AG04449 (cell line): Measurements from ENCODE around the gene BPHL.
"Not testable (repeated sequence)": the region's sequence is repeated elsewhere in the genome, so short reads cannot be mapped to it uniquely, and the experiment has no call there.

Source experiments
- CTCF ChIA-PET: fragments of 350-600 bp; formaldehyde crosslinking; extraction: SDS; loops from one replicate; lab custom pipeline; 2021; ENCODE audit warnings: antibody characterized with exemption; lab: Yijun Ruan, JAX
- POLR2A ChIA-PET: fragments of 400-600, 350-600 bp; formaldehyde crosslinking; extraction: SDS; loops from one replicate; lab custom pipeline; 2020; ENCODE audit warnings: antibody characterized with exemption, inconsistent platforms; lab: Yijun Ruan, JAX
- DNase-seq: peaks from one replicate; pipeline ENCODE4 v3.0.0-alpha.2; 2010; ENCODE audit warnings: low read depth, low spot score
- H3K4me3 ChIP-seq: 2 replicates; pipeline ENCODE4 v1.5.1; 2011; ENCODE audit warnings: low read depth, mild to moderate bottlenecking, control low read depth, low read length
- TF ChIP-seq, protein P1 (sequence below): IDR thresholded peaks from one replicate; pipeline ENCODE4 v1.5.1; 2011; ENCODE audit warnings: mild to moderate bottlenecking, moderate library complexity, low read length, control low read depth, inconsistent platforms; ENCODE audit not compliant: insufficient read depth; ENCODE audit errors: missing control alignments

The BPHL gene

DNA sequence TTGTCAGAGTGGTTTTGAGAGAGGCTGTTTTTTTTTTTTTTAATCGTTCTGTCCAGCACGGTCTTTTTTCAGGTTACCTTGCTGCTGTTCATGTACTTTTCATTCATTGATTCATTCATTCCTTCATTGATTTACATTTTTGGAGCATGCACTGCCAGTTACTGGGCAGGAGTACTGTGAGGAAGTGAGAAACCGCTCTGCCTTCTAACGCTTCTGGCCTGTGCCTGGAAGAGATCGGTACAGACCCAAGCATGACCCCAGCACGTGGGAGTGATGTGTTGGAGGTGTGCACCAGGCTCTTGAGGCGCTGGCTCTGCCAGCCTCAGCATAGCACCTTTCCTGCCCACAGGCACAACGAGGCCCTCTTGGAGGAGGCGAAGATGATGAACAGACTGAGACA, 41.1 kb upstream of the BPHL start:
- no peak overlapping the region for H3K4me3 ChIP-seq
- no peak for DNase-seq
- ChIA-PET CTCF (no interaction called here), POLR2A (no interaction called here)
- TF ChIP-seq, protein P1, sequence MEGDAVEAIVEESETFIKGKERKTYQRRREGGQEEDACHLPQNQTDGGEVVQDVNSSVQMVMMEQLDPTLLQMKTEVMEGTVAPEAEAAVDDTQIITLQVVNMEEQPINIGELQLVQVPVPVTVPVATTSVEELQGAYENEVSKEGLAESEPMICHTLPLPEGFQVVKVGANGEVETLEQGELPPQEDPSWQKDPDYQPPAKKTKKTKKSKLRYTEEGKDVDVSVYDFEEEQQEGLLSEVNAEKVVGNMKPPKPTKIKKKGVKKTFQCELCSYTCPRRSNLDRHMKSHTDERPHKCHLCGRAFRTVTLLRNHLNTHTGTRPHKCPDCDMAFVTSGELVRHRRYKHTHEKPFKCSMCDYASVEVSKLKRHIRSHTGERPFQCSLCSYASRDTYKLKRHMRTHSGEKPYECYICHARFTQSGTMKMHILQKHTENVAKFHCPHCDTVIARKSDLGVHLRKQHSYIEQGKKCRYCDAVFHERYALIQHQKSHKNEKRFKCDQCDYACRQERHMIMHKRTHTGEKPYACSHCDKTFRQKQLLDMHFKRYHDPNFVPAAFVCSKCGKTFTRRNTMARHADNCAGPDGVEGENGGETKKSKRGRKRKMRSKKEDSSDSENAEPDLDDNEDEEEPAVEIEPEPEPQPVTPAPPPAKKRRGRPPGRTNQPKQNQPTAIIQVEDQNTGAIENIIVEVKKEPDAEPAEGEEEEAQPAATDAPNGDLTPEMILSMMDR: no peak

DNA sequence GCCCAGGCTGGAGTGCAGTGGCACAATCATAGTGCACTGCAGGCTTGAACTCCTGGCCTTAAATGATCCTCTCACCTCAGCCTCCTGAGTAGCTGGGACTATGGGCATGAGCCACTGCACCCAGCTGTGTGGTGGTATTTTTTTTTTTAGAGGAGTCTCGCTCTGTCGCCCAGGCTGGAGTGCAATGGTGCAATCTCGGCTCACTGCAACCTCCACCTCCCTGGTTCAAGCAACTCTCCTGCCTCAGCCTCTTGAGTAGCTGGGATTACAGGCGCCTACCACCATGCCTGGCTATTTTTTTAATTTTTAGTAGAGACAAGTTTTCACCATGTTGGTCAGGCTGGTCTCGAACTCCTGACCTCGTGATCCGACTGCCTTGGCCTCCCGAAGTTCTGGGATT, 39.6 kb upstream of the BPHL start:
- POLR2A ChIA-PET, DNase-seq, H3K4me3 ChIP-seq: not testable (repeated sequence)
- CTCF ChIA-PET: interaction anchor here (1.1 kb wide), 1 partner anchor 78 kb away, joined by 3 read pairs; the partner anchor contains the start of gene TUBB2A

DNA sequence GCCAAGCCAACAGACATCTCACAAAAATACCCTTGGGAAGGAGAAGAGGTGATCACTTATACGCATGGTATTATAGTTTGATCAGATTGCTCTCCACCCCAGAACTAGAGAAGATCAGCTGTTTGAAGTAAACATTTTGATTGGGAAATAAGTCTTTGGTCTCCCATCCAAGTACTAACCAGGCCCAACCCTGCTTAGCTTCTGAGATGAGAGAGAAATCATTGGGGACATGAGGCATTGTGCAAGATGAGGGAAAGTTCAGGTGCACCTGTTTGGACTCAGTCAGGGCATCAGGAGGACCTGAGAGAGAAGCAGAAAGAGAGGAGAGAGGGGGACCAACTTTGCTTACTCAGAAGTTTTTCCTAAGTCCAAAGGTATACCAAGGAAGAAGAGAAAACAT, 38.8 kb upstream of the BPHL start:
- CTCF ChIA-PET: interaction anchor here (1.1 kb wide), 1 partner anchor 77 kb away, joined by 3 read pairs; the partner anchor contains the start of gene TUBB2A

DNA sequence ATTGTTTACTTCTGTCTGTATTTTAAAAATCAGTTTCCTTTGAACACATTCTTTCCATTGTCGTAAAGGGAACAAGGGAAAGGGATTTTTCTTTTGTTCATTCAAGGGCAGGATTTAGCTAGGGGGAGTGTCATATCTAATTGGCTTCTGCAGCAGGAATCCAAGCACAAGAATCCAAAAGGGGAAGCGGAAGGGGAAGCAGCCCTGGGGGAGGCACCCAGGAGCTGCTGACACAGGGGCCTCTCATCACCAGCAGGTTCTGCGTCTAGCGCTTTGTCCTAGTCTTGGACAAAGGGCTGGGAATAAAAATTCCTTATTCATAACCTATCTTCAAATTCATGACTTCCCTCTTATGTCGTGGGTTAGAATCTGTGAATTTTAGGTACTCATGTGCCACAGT, 36.6 kb upstream of the BPHL start:
- TF ChIP-seq, protein P1: no peak
- ChIA-PET POLR2A (no interaction called here), CTCF (interaction anchor here (1.5 kb wide), 1 partner anchor 129 kb away, joined by 3 read pairs; no protein-coding TSS in a partner anchor)
- H3K4me3 ChIP-seq: no peak overlapping the region
- no peak for DNase-seq

More for the DNA sequence above, 38.8 kb upstream of the BPHL start:
- POLR2A ChIA-PET: no interaction called here
- TF ChIP-seq, protein P1: no peak
- no peak overlapping the region for H3K4me3 ChIP-seq
- DNase-seq: no peak

DNA sequence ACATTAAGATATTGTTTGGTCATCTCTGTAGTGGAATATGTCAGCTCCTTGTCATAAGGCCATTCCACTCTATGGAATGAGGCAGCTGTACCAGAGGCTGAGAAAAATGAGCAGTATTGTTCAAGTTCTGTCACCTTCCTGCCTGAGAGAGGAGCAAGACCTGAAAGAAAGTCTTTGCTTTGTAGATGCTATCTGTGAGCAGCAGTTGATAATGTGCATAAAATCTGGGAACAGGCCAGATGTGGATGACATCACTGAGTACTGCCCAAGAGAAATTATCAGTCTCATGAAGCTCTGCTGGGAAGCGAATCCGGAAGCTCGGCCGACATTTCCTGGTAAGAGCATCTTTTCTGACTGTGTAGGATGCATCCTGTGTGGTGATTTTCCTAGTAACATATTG, 33.4 kb upstream of the BPHL start:
- TF ChIP-seq, protein P1: no peak
- no peak for DNase-seq
- CTCF ChIA-PET: interaction anchor here (1.2 kb wide), 1 partner anchor 98 kb away, joined by 3 read pairs; no protein-coding TSS in a partner anchor
- no peak overlapping the region for H3K4me3 ChIP-seq
- POLR2A ChIA-PET: interaction anchor here (1.4 kb wide), 1 partner anchor 17 kb away, joined by 3 read pairs; the partner anchor contains the start of gene RIPK1

DNA sequence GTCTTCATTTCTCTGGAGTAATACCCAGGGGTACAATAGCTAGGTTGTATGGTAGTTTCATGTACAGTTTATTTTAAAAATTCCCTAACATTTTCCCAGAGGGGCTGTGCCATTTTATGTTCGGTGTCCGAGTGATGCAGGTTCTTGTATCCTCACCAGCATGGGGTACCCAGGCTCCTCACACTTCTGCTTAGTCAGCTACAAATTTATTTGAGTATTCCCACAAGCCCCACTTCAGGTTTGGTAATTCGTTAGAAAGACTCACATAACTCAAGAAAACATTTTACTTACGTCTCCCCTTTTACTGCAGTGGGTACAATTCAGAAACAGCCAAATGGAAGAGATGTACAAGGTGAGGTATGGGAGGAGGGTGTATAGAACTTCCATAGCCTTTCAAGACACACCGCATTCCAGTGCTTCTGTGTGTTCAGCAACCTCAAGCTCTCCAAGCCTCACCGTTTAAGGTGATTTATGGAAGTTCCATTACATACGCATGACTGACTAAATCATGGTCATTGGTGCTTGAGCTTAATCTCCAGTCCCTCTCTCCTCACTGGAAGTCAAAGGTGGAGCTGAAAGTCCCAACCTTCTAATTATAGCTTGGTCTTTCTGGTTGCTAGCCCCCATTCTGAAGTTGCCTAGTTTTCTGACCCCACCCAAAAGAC, 32.1 kb upstream of the BPHL start:
- DNase-seq: no peak
- TF ChIP-seq, protein P1: no peak
- ChIA-PET CTCF (interaction anchor here (0.8 to 1.0 kb wide), 2 partner anchors 11 to 14 kb away, joined by 3 read pairs; no protein-coding TSS in a partner anchor), POLR2A (interaction anchor here (0.7 to 1.4 kb wide), 2 partner anchors 18 to 170 kb away, joined by 3 to 4 read pairs; partner anchors contain the start of gene RIPK1)
- no peak overlapping the region for H3K4me3 ChIP-seq
